K562 (cell line): Measurements from ENCODE around the gene UNC119B. TPM values are rescaled to one million over a fixed set of nuclear protein-coding genes. Genes with fewer than 3 reads are reported as not detected.
A peak's percentile ranks its signal among the peaks of the same experiment; 100 is the strongest.

Experiments used
- CEBPB ChIP-seq: fragments of 450-650 bp; IDR thresholded peaks from 2 replicates; pipeline ENCODE4 v1.6.1; 2016; ENCODE audit warnings: missing genetic modification characterization, missing compliant biosample characterization
- DMBX1 ChIP-seq: fragments of 250-450 bp; sonication (Bioruptor Pico); IDR thresholded peaks from 2 replicates; pipeline ENCODE4 v1.8.0; 2022; ENCODE audit warnings: inconsistent platforms, mild to moderate bottlenecking, moderate library complexity, borderline replicate concordance
- HNRNPL ChIP-seq: fragments of 200-400 bp; formaldehyde crosslinking; IDR thresholded peaks from 2 replicates; pipeline ENCODE4 v1.6.1; 2017; ENCODE audit warnings: low read depth, mild to moderate bottlenecking, low read length
- PHF21A ChIP-seq: fragments of 450-650 bp; IDR thresholded peaks from 2 replicates; pipeline ENCODE4 v1.6.1; 2017; ENCODE audit warnings: low read depth, borderline replicate concordance
- POLR2AphosphoS2 ChIP-seq: IDR thresholded peaks from 2 replicates; pipeline ENCODE4 v1.6.1; 2012; ENCODE audit warnings: low read length, improper control_type of control experiment
- SIX5 ChIP-seq, 2 experiments: IDR thresholded peaks; 2 replicates each; pipeline ENCODE4 v1.6.1; 2011; ENCODE audit warnings: low read length in 2 of 2, borderline replicate concordance in 1 of 2, low read depth in 1 of 2, mild to moderate bottlenecking in 1 of 2, moderate library complexity in 1 of 2; ENCODE audit not compliant: insufficient read depth in 1 of 2
- SPI1 ChIP-seq: IDR thresholded peaks from 2 replicates; pipeline ENCODE4 v1.6.1; 2011; ENCODE audit warnings: low read depth, low read length, control low read depth, borderline replicate concordance
- U2AF2 ChIP-seq: fragments of 200-400 bp; formaldehyde crosslinking; optimal IDR thresholded peaks from 2 replicates; pipeline ENCODE3; 2017; ENCODE audit warnings: low read depth, mild to moderate bottlenecking, low read length
- polyA plus RNA-seq, 8 experiments: library from polyadenylated mRNA; depleted of rRNA in 4 of 8; stranded (reverse) in 5 of 8; unstranded in 3 of 8; fragments of >200 nt; fragmentation: Nextera tagmentation in 2 of 8; fragmentation: Illumina TruSeq in 1 of 8; extraction: Ambion mirVana in 2 of 8; extraction: Trizol in 1 of 8; gene quantifications; 2 replicates each; pipeline versions ENCODE4 v1.2.1 to v1.2.3, GENCODE V29; 2011 to 2014; ENCODE audit warnings: inconsistent platforms in 1 of 8, missing spikeins in 1 of 8
- total RNA-seq, 7 experiments: library from RNA; depleted of rRNA in 6 of 7; stranded (reverse); fragments of >200 nt in 6 of 7; fragmentation: Illumina TruSeq in 2 of 7; extraction: Trizol in 2 of 7; gene quantifications; 2 replicates each; pipeline versions ENCODE4 v1.2.1 to v1.2.3, GENCODE V29; 2011 to 2021; ENCODE audit warnings: low replicate concordance in 1 of 7
- TF ChIP-seq, protein P1 (sequence below), 2 experiments: IDR thresholded peaks in 1 of 2; conservative IDR thresholded peaks in 1 of 2; 2 replicates each; pipeline ENCODE4 v1.6.1; 2016; ENCODE audit warnings: low read depth in 2 of 2, mild to moderate bottlenecking in 1 of 2, missing compliant biosample characterization in 1 of 2, missing genetic modification characterization in 1 of 2, moderate library complexity in 1 of 2
- TF ChIP-seq, protein P2 (sequence below): fragments of 250-450 bp; sonication (Bioruptor Pico); IDR thresholded peaks from 2 replicates; pipeline ENCODE4 v1.5.0; 2021
- TF ChIP-seq, protein P3 (sequence below), 3 experiments: fragments of 200-800 bp in 1 of 3; fragments of 250-450 bp in 1 of 3; fragments of 450-650 bp in 1 of 3; sonication (Bioruptor Pico) in 1 of 3; sonication (Bioruptor generic) in 1 of 3; formaldehyde crosslinking in 1 of 3; IDR thresholded peaks; 2 replicates each; pipeline versions ENCODE4 v1.6.1 to v1.8.0; 2016 to 2022; ENCODE audit warnings: mild to moderate bottlenecking in 2 of 3, missing genetic modification characterization in 2 of 3, missing compliant biosample characterization in 1 of 3, moderate library complexity in 1 of 3
- TF ChIP-seq, protein P4 (sequence below): fragments of 450-650 bp; conservative IDR thresholded peaks from 2 replicates; pipeline ENCODE4 v1.6.1; 2016; ENCODE audit warnings: missing genetic modification characterization, low read depth, mild to moderate bottlenecking, missing compliant biosample characterization, moderate library complexity

The UNC119B gene
- total and polyA plus RNA-seq, 9 of the 15 experiments (the other 6 are each of a cell fraction or from before 2014, with no cell fraction given): 4.0 to 34.5 (median 15.1) TPM

DNA sequence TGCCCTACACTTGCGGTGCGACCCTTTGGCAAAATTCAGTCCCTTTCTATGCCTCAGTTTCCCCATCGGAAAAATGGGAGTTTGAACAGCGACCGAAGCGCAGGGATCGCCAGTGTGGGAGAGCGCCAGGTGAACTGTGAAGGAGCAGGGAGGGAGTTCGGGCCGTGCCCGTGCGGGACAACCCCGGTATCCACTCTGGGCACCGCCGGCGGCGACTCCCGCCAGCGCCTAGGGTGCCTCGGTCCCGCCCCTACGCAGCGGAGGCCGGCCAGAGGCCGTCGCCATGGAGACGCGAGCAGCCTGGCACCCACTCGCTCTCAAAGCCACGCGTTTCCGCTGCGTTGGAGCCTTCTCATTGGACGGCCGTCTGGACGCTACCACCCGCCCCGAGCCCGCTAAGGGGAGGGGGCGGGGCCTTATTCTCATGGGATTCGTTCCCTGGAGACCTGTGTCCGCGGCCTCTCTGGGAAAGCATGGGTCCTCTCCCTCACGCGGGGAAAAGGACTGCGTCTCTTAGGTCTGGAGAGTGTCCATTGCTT lies 24.0 kb upstream of the UNC119B start (continued):
- TF ChIP-seq, protein P1, sequence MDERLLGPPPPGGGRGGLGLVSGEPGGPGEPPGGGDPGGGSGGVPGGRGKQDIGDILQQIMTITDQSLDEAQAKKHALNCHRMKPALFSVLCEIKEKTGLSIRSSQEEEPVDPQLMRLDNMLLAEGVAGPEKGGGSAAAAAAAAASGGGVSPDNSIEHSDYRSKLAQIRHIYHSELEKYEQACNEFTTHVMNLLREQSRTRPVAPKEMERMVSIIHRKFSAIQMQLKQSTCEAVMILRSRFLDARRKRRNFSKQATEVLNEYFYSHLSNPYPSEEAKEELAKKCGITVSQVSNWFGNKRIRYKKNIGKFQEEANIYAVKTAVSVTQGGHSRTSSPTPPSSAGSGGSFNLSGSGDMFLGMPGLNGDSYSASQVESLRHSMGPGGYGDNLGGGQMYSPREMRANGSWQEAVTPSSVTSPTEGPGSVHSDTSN (CRISPR knock-in tag; IDR thresholded peaks at IDR 0.05; ENCODE audit: low read depth): no peak
- TF ChIP-seq, protein P1 (tag; conservative IDR thresholded peaks at IDR 0.05; ENCODE audit: low read depth): no peak
- TF ChIP-seq, protein P2, sequence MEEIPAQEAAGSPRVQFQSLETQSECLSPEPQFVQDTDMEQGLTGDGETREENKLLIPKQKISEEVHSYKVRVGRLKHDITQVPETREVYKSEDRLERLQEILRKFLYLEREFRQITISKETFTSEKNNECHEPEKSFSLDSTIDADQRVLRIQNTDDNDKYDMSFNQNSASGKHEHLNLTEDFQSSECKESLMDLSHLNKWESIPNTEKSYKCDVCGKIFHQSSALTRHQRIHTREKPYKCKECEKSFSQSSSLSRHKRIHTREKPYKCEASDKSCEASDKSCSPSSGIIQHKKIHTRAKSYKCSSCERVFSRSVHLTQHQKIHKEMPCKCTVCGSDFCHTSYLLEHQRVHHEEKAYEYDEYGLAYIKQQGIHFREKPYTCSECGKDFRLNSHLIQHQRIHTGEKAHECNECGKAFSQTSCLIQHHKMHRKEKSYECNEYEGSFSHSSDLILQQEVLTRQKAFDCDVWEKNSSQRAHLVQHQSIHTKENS (CRISPR knock-in tag): no peak
- no peak for TF ChIP-seq U2AF2
- TF ChIP-seq, protein P3, sequence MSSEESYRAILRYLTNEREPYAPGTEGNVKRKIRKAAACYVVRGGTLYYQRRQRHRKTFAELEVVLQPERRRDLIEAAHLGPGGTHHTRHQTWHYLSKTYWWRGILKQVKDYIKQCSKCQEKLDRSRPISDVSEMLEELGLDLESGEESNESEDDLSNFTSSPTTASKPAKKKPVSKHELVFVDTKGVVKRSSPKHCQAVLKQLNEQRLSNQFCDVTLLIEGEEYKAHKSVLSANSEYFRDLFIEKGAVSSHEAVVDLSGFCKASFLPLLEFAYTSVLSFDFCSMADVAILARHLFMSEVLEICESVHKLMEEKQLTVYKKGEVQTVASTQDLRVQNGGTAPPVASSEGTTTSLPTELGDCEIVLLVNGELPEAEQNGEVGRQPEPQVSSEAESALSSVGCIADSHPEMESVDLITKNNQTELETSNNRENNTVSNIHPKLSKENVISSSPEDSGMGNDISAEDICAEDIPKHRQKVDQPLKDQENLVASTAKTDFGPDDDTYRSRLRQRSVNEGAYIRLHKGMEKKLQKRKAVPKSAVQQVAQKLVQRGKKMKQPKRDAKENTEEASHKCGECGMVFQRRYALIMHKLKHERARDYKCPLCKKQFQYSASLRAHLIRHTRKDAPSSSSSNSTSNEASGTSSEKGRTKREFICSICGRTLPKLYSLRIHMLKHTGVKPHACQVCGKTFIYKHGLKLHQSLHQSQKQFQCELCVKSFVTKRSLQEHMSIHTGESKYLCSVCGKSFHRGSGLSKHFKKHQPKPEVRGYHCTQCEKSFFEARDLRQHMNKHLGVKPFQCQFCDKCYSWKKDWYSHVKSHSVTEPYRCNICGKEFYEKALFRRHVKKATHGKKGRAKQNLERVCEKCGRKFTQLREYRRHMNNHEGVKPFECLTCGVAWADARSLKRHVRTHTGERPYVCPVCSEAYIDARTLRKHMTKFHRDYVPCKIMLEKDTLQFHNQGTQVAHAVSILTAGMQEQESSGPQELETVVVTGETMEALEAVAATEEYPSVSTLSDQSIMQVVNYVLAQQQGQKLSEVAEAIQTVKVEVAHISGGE (CRISPR knock-in tag; IDR thresholded peaks at IDR 0.05): no peak
- TF ChIP-seq DMBX1 (CRISPR knock-in tag): no peak
- TF ChIP-seq SPI1: no peak
- no peak for TF ChIP-seq CEBPB (tag)
- TF ChIP-seq POLR2AphosphoS2: no peak
- TF ChIP-seq, protein P4, sequence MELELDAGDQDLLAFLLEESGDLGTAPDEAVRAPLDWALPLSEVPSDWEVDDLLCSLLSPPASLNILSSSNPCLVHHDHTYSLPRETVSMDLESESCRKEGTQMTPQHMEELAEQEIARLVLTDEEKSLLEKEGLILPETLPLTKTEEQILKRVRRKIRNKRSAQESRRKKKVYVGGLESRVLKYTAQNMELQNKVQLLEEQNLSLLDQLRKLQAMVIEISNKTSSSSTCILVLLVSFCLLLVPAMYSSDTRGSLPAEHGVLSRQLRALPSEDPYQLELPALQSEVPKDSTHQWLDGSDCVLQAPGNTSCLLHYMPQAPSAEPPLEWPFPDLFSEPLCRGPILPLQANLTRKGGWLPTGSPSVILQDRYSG (tag): no peak
- TF ChIP-seq HNRNPL: peak; percentile 70; the same call in 1 of the 2 replicates
- TF ChIP-seq PHF21A: no peak
- TF ChIP-seq SIX5 (IDR thresholded peaks at IDR 0.05; ENCODE audit: borderline replicate concordance in 1 of 2, insufficient read depth in 1 of 2, low read depth in 1 of 2, low read length in 2 of 2): no peak
